CD4-positive, alpha-beta T cell treated with Interleukin-21 for 1 hour (primary cell): ENCODE data around the gene C4BPA.

Experiments used
- DNase-seq: peaks from one replicate; pipeline ENCODE4 v3.0.0-alpha.2; 2020

C4BPA gene

GRCh38 chr1:207077470-207078377 lies 26.3 kb upstream of the C4BPA start:
- peak; percentile 82 for DNase-seq

GRCh38 chr1:207078578-207079132 lies 25.4 kb upstream of the C4BPA start:
- no peak for DNase-seq

- no peak for DNase-seq
These were observed 24.3 kb upstream of the C4BPA start for GRCh38 chr1:207079706-207080241.

- DNase-seq = no peak
These were observed 22.9 kb upstream of the C4BPA start for GRCh38 chr1:207081088-207081487.

- DNase-seq = no peak
These were observed 22.2 kb upstream of the C4BPA start for GRCh38 chr1:207081806-207082205.

- no peak for DNase-seq
These were observed 19.8 kb upstream of the C4BPA start for GRCh38 chr1:207084232-207084631.

GRCh38 chr1:207084701-207085180 lies 19.3 kb upstream of the C4BPA start:
- peak; percentile 70 for DNase-seq

- no peak for DNase-seq
These were observed 18.1 kb upstream of the C4BPA start for GRCh38 chr1:207085887-207086286.

- DNase-seq = no peak
These were observed 15.9 kb upstream of the C4BPA start for GRCh38 chr1:207088161-207088560.

- peak; percentile 20 for DNase-seq
These were observed 15.1 kb upstream of the C4BPA start, which contains the start of gene C4BPB for GRCh38 chr1:207088701-207089626. TSS of gene C4BPB (plus strand) at chr1:207088860. CDS start at chr1:207089532, 672 bp downstream.

GRCh38 chr1:207089627-207090355 lies 14.2 kb upstream of the C4BPA start:
- DNase-seq = no peak

GRCh38 chr1:207091200-207091908 lies 12.7 kb upstream of the C4BPA start:
- DNase-seq = no peak

GRCh38 chr1:207093944-207094343 lies 10.1 kb upstream of the C4BPA start:
- DNase-seq = no peak

GRCh38 chr1:207097871-207098324 lies 6.1 kb upstream of the C4BPA start:
- DNase-seq = no peak

- DNase-seq = no peak
These were observed 2.3 kb upstream of the C4BPA start for GRCh38 chr1:207101720-207102119.

GRCh38 chr1:207102146-207102545 lies 1.9 kb upstream of the C4BPA start:
- DNase-seq = no peak

- DNase-seq = no peak
These were observed 1.4 kb upstream of the C4BPA start for GRCh38 chr1:207102659-207103058.

GRCh38 chr1:207109004-207109403 lies 5.0 kb downstream of the C4BPA start:
- DNase-seq = no peak

- no peak for DNase-seq
These were observed 8.7 kb downstream of the C4BPA start for GRCh38 chr1:207112616-207113296.

GRCh38 chr1:207115269-207115668 lies 11.2 kb downstream of the C4BPA start:
- DNase-seq = no peak

GRCh38 chr1:207124389-207124788 lies 20.4 kb downstream of the C4BPA start:
- DNase-seq = no peak
